ENCODE measurements around the gene OR6K6. TPM values are rescaled to one million over a fixed set of nuclear protein-coding genes. Genes with fewer than 3 reads are reported as not detected.

The OR6K6 gene
- total RNA-seq, 1 donor from 2014 or later = not detected

DNA sequence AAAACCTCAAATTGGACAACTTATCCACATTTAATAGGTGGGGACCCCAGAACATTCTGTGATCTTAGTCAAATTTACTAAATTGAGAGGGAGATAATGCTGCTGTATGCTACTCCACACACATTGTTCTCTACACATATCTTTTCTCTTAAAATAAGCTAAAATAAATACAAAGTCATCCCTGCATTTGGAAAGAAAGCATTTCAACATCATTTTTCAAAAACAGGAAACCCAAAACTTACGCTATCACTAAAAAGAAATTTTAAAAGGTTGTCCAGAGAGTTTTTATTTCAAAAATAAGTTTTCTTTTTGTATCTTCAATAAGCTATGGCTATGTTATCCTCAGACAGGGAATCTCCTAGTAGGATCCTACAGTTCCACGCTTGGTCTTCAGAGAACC lies 46.0 kb downstream of the OR6K6 start:
- no peaks in the 10 kb centered on the region for H3K27me3 ChIP-seq
- H3K27ac Mint-ChIP-seq = no peak overlapping the region
- H3K4me3 ChIP-seq = no peak overlapping the region
- no peaks in the 10 kb centered on the region for H3F3A ChIP-seq (ENCODE audit: low read depth)
- no peaks in the 10 kb centered on the region for H3K4me1 ChIP-seq
- H3K36me3 Mint-ChIP-seq = no peaks in the 10 kb centered on the region
- no peak for DNase-seq (ENCODE audit: low spot score)
- H3K4me2 ChIP-seq = no peak overlapping the region
- no peak overlapping the region for H2AFZ ChIP-seq (replicated peaks)
- no peak overlapping the region for H3K9ac ChIP-seq
- H3K79me2 ChIP-seq (ENCODE audit: low read depth) = no peaks in the 10 kb centered on the region
- no peak overlapping the region for H3K4me3 Mint-ChIP-seq
- H3K9me3 ChIP-seq (ENCODE audit: low read depth) = no peaks in the 10 kb centered on the region
- no peaks in the 10 kb centered on the region for H3K27me3 Mint-ChIP-seq (ENCODE audit: insufficient read depth, low read depth)
- H3K4me1 Mint-ChIP-seq = no peaks in the 10 kb centered on the region
- H3K36me3 ChIP-seq = no peaks in the 10 kb centered on the region
- TF ChIP-seq EZH2phosphoT487 (IDR thresholded peaks at IDR 0.05) (no peak), EZH2 (IDR thresholded peaks at IDR 0.05) (no peak)
- TF ChIP-seq, protein P1, sequence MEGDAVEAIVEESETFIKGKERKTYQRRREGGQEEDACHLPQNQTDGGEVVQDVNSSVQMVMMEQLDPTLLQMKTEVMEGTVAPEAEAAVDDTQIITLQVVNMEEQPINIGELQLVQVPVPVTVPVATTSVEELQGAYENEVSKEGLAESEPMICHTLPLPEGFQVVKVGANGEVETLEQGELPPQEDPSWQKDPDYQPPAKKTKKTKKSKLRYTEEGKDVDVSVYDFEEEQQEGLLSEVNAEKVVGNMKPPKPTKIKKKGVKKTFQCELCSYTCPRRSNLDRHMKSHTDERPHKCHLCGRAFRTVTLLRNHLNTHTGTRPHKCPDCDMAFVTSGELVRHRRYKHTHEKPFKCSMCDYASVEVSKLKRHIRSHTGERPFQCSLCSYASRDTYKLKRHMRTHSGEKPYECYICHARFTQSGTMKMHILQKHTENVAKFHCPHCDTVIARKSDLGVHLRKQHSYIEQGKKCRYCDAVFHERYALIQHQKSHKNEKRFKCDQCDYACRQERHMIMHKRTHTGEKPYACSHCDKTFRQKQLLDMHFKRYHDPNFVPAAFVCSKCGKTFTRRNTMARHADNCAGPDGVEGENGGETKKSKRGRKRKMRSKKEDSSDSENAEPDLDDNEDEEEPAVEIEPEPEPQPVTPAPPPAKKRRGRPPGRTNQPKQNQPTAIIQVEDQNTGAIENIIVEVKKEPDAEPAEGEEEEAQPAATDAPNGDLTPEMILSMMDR (IDR thresholded peaks at IDR 0.05) = no peak
- H4K20me1 ChIP-seq (ENCODE audit: low read depth) = no peaks in the 10 kb centered on the region
- no peak overlapping the region for H3K27ac ChIP-seq
- no peaks in the 10 kb centered on the region for H3K9me3 Mint-ChIP-seq

DNA sequence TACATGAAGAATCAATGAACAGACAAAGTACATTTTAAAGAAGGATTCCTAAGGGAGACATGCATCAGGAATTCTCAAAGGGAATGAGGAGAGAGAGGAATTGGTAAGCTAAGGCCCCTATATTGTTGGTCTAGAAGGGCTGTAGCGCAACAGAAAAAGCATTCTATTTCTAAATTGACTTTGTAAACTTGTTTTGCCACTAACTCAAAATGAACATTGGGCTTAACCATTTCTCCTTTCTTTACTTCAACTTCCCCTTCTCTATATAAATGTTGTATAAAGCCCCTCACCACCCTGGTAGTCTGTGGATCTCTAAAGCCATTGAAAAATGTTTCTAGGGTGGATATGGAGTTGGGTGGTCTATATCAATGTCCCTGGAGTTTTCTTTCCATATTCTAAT lies 46.9 kb downstream of the OR6K6 start:
- Histone ChIP-seq H3K4me2 (no peak overlapping the region), H3K27me3 (no peaks in the 10 kb centered on the region), H3F3A (ENCODE audit: low read depth) (no peaks in the 10 kb centered on the region), H2AFZ (replicated peaks) (peak overlapping the region; percentile 14), H3K27ac (no peak overlapping the region), H3K9me3 (ENCODE audit: low read depth) (no peaks in the 10 kb centered on the region), H3K4me1 (no peaks in the 10 kb centered on the region), H3K4me3 (no peak overlapping the region), H3K79me2 (ENCODE audit: low read depth) (no peaks in the 10 kb centered on the region), H4K20me1 (ENCODE audit: low read depth) (no peaks in the 10 kb centered on the region), H3K9ac (no peak overlapping the region), H3K36me3 (no peaks in the 10 kb centered on the region)
- Mint-ChIP-seq H3K36me3 (no peaks in the 10 kb centered on the region), H3K9me3 (no peaks in the 10 kb centered on the region), H3K27ac (no peak overlapping the region), H3K4me1 (no peaks in the 10 kb centered on the region), H3K4me3 (no peak overlapping the region), H3K27me3 (ENCODE audit: insufficient read depth, low read depth) (no peaks in the 10 kb centered on the region)
- TF ChIP-seq EZH2 (IDR thresholded peaks at IDR 0.05) = no peak
- TF ChIP-seq, protein P1 (IDR thresholded peaks at IDR 0.05) = no peak
- no peak for TF ChIP-seq EZH2phosphoT487 (IDR thresholded peaks at IDR 0.05)
- no peak for DNase-seq (ENCODE audit: low spot score)

DNA sequence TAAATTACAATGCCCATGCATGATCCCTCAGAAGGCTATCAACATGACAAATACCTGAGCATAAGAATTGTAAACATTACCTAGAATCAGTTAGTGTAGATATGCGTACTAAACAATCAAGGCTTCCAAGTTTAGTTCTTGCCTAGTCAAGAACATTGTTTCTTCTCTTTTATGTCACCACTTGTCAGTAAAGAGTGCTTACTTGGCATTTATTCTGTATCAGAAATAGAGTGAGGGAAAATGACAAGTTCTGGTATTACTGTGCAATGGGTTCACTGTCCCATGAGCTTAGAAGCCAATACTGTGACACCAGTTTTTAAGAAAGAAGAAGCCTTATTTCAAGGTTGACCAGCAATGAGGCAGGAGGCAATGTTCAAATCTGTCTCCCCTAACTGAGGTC lies 49.2 kb downstream of the OR6K6 start:
- H3K4me3 Mint-ChIP-seq = no peak overlapping the region
- H3K4me3 ChIP-seq = no peak overlapping the region
- DNase-seq (ENCODE audit: low spot score) = no peak
- H3F3A ChIP-seq (ENCODE audit: low read depth) = no peaks in the 10 kb centered on the region
- no peaks in the 10 kb centered on the region for H3K79me2 ChIP-seq (ENCODE audit: low read depth)
- H3K36me3 ChIP-seq = no peaks in the 10 kb centered on the region
- H2AFZ ChIP-seq (replicated peaks) = no peak overlapping the region
- H3K27me3 ChIP-seq = no peaks in the 10 kb centered on the region
- H3K27me3 Mint-ChIP-seq (ENCODE audit: insufficient read depth, low read depth) = no peaks in the 10 kb centered on the region
- H3K9me3 Mint-ChIP-seq = no peaks in the 10 kb centered on the region
- TF ChIP-seq EZH2phosphoT487 (IDR thresholded peaks at IDR 0.05) (no peak), EZH2 (IDR thresholded peaks at IDR 0.05) (no peak)
- TF ChIP-seq, protein P1 (IDR thresholded peaks at IDR 0.05) = no peak
- H3K4me1 ChIP-seq = no peaks in the 10 kb centered on the region
- no peaks in the 10 kb centered on the region for H3K36me3 Mint-ChIP-seq
- H4K20me1 ChIP-seq (ENCODE audit: low read depth) = no peaks in the 10 kb centered on the region
- no peak overlapping the region for H3K9ac ChIP-seq
- no peak overlapping the region for H3K4me2 ChIP-seq
- no peak overlapping the region for H3K27ac ChIP-seq
- H3K9me3 ChIP-seq (ENCODE audit: low read depth) = no peaks in the 10 kb centered on the region
- H3K4me1 Mint-ChIP-seq = no peaks in the 10 kb centered on the region
- no peak overlapping the region for H3K27ac Mint-ChIP-seq

Small RNAs within 50 kb of the gene (small RNA-seq; reads per million reads assigned to genes)
- gene OR2AQ1P = not detected

Other genes with a start within 250 kb of the OR6K6 start
- gene OR6Y1, start 200.3 kb upstream of the OR6K6 start, total RNA-seq (ENCODE audit: low replicate concordance) = not detected in 2 replicates
- not detected in 2 replicates for gene OR6P1, start 184.1 kb upstream of the OR6K6 start, total RNA-seq (ENCODE audit: low replicate concordance)
- gene OR10X1, start 174.8 kb upstream of the OR6K6 start, total RNA-seq (ENCODE audit: low replicate concordance) = not detected in 2 replicates
- gene OR10Z1, start 149.5 kb upstream of the OR6K6 start, total RNA-seq (ENCODE audit: low replicate concordance) = not detected in 2 replicates
- not detected in 2 replicates for gene SPTA1, start 68.0 kb upstream of the OR6K6 start, total RNA-seq (ENCODE audit: low replicate concordance)
- gene OR6K2, start 54.1 kb upstream of the OR6K6 start, total RNA-seq (ENCODE audit: low replicate concordance) = not detected in 2 replicates
- gene OR6K3, start 34.0 kb upstream of the OR6K6 start, total RNA-seq (ENCODE audit: low replicate concordance) = not detected in 2 replicates
- gene OR6N1, start 17.5 kb downstream of the OR6K6 start, total RNA-seq (ENCODE audit: low replicate concordance) = not detected in 2 replicates
- gene OR6N2, start 26.5 kb downstream of the OR6K6 start, total RNA-seq (ENCODE audit: low replicate concordance) = not detected in 2 replicates
- not detected in 2 replicates for gene MNDA, start 76.6 kb downstream of the OR6K6 start, total RNA-seq (ENCODE audit: low replicate concordance)
- not detected in 2 replicates for gene PYHIN1, start 176.8 kb downstream of the OR6K6 start, total RNA-seq (ENCODE audit: low replicate concordance)

Data from neural progenitor cell (in vitro differentiated cells).